ENCODE results near the gene MYF5.

Gene MYF5

DNA sequence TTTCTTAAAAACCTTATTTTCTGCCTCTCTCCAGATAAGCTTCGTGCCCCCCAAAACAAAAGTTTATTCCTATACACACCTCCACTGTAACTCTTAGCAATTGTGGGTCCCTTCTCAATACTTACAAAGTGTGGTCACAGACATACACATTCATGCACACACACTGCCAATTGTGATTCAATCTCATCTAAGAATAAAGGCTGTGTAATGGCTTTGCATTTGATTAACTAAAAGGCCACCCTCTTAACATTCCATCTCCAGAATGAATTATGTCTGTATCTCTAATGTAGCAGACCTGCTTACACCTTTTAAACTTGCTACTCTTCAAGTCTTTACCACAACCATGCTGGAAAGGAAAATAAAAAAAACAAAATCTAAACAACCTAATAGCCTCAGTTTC lies 49.5 kb downstream of the MYF5 start:
- DNase-seq (ENCODE audit: low read depth in 2 of 2): no peak

DNA sequence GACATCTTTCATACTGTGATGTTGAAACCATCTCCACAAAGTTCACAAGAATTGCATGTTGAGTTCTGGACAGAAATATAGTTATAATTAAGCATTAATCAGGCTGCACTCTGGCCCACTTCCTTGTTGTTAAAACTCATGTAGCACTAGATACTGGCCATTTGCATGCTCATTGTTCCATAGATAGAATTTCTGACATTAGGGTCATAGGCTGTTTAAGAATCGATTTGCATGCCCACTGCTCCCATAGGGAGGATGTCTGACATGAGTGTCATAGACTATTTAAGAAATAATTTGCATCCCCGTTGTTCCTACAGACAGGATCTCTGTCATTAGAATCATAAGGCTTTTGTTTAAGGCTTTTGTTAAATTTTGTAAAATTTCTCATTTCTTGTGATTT lies 50.2 kb downstream of the MYF5 start:
- DNase-seq (ENCODE audit: low read depth in 2 of 2): no peak

All from stimulated activated CD8-positive, alpha-beta memory T cell treated with anti-CD3 and anti-CD28 coated beads, Interleukin-7, amount 100 ng/mL, for 1 hour (primary cell).